IMR-90 (cell line): Measurements from ENCODE around the gene SPATA9. TPM values are rescaled to one million over a fixed set of nuclear protein-coding genes. Genes with fewer than 3 reads are reported as not detected.
A peak's percentile ranks its signal among the peaks of the same experiment; 100 is the strongest.

ENCODE experiments used
- ATAC-seq: fragments of 200-7000 bp; cut with Tn5 transposase; 2 replicates; pipeline ENCODE4 v1.9.1; 2020; ENCODE audit warnings: low read depth, mild to moderate bottlenecking, moderate library complexity
- BruUV-seq: library from RNA; stranded (reverse); fragments of 400-500 nt; replicated peaks from 2 replicates; lab custom pipeline; 2021; lab: Mats Ljungman, UMichigan
- CTCF ChIA-PET: fragments of 300-600 bp; formaldehyde crosslinking; extraction: SDS; loops from one replicate; lab custom pipeline; 2021; ENCODE audit warnings: antibody characterized with exemption; lab: Yijun Ruan, JAX
- POLR2A ChIA-PET: fragments of 300-600 bp; sonication (Branson Sonifier 250); formaldehyde crosslinking; loops from one replicate; lab custom pipeline; 2022; ENCODE audit warnings: antibody characterized with exemption; ENCODE audit not compliant: unreplicated experiment; lab: Charles Lee
- DNase-seq: peaks from one replicate; pipeline ENCODE4 v3.0.0; 2013
- H2AFZ ChIP-seq: replicated peaks from 2 replicates; pipeline ENCODE3; 2013; ENCODE audit warnings: low read length, mild to moderate bottlenecking; ENCODE audit not compliant: poor library complexity
- H2AK5ac ChIP-seq: 2 replicates; pipeline ENCODE4 v1.6.1; 2013; ENCODE audit warnings: low read depth, low read length, inconsistent platforms
- H2AK9ac ChIP-seq: replicated peaks from 2 replicates; pipeline ENCODE3; 2013; ENCODE audit warnings: mild to moderate bottlenecking, low read depth, low read length, moderate library complexity; ENCODE audit not compliant: poor library complexity
- H2BK120ac ChIP-seq: 2 replicates; pipeline ENCODE4 v1.6.1; 2013; ENCODE audit warnings: low read depth, low read length, inconsistent platforms
- H2BK15ac ChIP-seq: 3 replicates; pipeline ENCODE4 v1.6.1; 2013; ENCODE audit warnings: low read depth, low read length, inconsistent platforms
- H2BK20ac ChIP-seq: 2 replicates; pipeline ENCODE4 v1.6.1; 2013; ENCODE audit warnings: low read depth, mild to moderate bottlenecking, inconsistent platforms, low read length, moderate library complexity
- H2BK5ac ChIP-seq: 2 replicates; pipeline ENCODE4 v1.6.1; 2013; ENCODE audit warnings: mild to moderate bottlenecking, low read depth, low read length, inconsistent platforms; ENCODE audit not compliant: poor library complexity, severe bottlenecking
- H3K14ac ChIP-seq: replicated peaks from 2 replicates; pipeline ENCODE4 v1.6.1; 2013; ENCODE audit warnings: low read depth, low read length, inconsistent platforms
- H3K18ac ChIP-seq: 2 replicates; pipeline ENCODE4 v1.6.1; 2013; ENCODE audit warnings: low read depth, low read length, control low read depth
- H3K23ac ChIP-seq: 2 replicates; pipeline ENCODE4 v1.6.1; 2013; ENCODE audit warnings: low read depth, low read length, inconsistent platforms
- H3K27ac ChIP-seq: 2 replicates; pipeline ENCODE4 v1.5.1; 2013; ENCODE audit warnings: mild to moderate bottlenecking, control low read depth, low read length; ENCODE audit not compliant: insufficient read depth
- H3K27me3 ChIP-seq: 2 replicates; pipeline ENCODE4 v1.6.1; 2013; ENCODE audit warnings: low read length; ENCODE audit not compliant: control insufficient read depth, insufficient read depth
- H3K36me3 ChIP-seq: 2 replicates; pipeline ENCODE4 v1.6.1; 2013; ENCODE audit warnings: low read length, mixed read lengths; ENCODE audit not compliant: control insufficient read depth, insufficient read depth
- H3K4ac ChIP-seq: 2 replicates; pipeline ENCODE4 v1.6.1; 2013; ENCODE audit warnings: low read depth, low read length, inconsistent platforms
- H3K4me1 ChIP-seq: 2 replicates; pipeline ENCODE4 v1.6.1; 2013; ENCODE audit warnings: low read length, mixed read lengths; ENCODE audit not compliant: control insufficient read depth, insufficient read depth
- H3K4me2 ChIP-seq: 2 replicates; pipeline ENCODE4 v1.6.1; 2013; ENCODE audit warnings: low read depth, mild to moderate bottlenecking, control low read depth, low read length, moderate library complexity
- H3K4me3 ChIP-seq: 2 replicates; pipeline ENCODE4 v1.5.1; 2013; ENCODE audit warnings: low read depth, mild to moderate bottlenecking, control low read depth, low read length, moderate library complexity; ENCODE audit not compliant: insufficient read depth
- H3K56ac ChIP-seq: 2 replicates; pipeline ENCODE4 v1.6.1; 2013; ENCODE audit warnings: low read length, inconsistent platforms; ENCODE audit not compliant: insufficient read depth; ENCODE audit errors: extremely low read depth
- H3K79me1 ChIP-seq, 2 experiments: 2 replicates each; pipeline ENCODE4 v1.6.1; 2013; ENCODE audit warnings: low read length in 2 of 2, inconsistent platforms in 1 of 2, low read depth in 1 of 2
- H3K9ac ChIP-seq: 2 replicates; pipeline ENCODE4 v1.6.1; 2013; ENCODE audit warnings: low read depth, low read length, control low read depth
- H3K9me1 ChIP-seq: 2 replicates; pipeline ENCODE4 v1.6.1; 2013; ENCODE audit warnings: low read length, inconsistent platforms; ENCODE audit not compliant: insufficient read depth
- H3K9me3 ChIP-seq: 2 replicates; pipeline ENCODE4 v1.6.1; 2013; ENCODE audit warnings: low read length; ENCODE audit not compliant: control insufficient read depth, insufficient read depth
- H4K20me1 ChIP-seq: 2 replicates; pipeline ENCODE4 v1.6.1; 2013; ENCODE audit warnings: low read length, inconsistent platforms; ENCODE audit not compliant: insufficient read depth
- H4K5ac ChIP-seq: 2 replicates; pipeline ENCODE4 v1.6.1; 2013; ENCODE audit warnings: mild to moderate bottlenecking, low read depth, low read length, control low read depth
- H4K8ac ChIP-seq, 2 experiments: 2 replicates each; pipeline ENCODE4 v1.6.1; 2013; ENCODE audit warnings: low read depth in 2 of 2, low read length in 2 of 2, control low read depth in 1 of 2, inconsistent platforms in 1 of 2
- H4K91ac ChIP-seq: 2 replicates; pipeline ENCODE4 v1.6.1; 2013; ENCODE audit warnings: low read depth, low read length, inconsistent platforms; ENCODE audit not compliant: insufficient read depth
- ELK1 ChIP-seq: fragments of 150-350 bp; IDR thresholded peaks from 2 replicates; pipeline ENCODE4 v1.6.1; 2016; ENCODE audit warnings: low read depth, mild to moderate bottlenecking, low read length, moderate library complexity, borderline replicate concordance
- MAFK ChIP-seq: IDR thresholded peaks from 2 replicates; pipeline ENCODE4 v1.6.1; 2012; ENCODE audit warnings: low read depth, low read length, improper control_type of control experiment
- MXI1 ChIP-seq: IDR thresholded peaks from 2 replicates; pipeline ENCODE4 v1.6.1; 2012; ENCODE audit warnings: low read depth, mild to moderate bottlenecking, low read length, moderate library complexity, borderline replicate concordance
- NFE2L2 ChIP-seq: fragments of 150-350 bp; IDR thresholded peaks from 2 replicates; pipeline ENCODE4 v1.6.1; 2016; ENCODE audit warnings: low read depth, mild to moderate bottlenecking, low read length
- POLR2A ChIP-seq: IDR thresholded peaks from 2 replicates; pipeline ENCODE4 v1.6.1; 2012; ENCODE audit warnings: mild to moderate bottlenecking, low read depth, low read length
- RAD21 ChIP-seq: IDR thresholded peaks from 2 replicates; pipeline ENCODE4 v1.6.1; 2012; ENCODE audit warnings: low read length, improper control_type of control experiment
- RCOR1 ChIP-seq: IDR thresholded peaks from 2 replicates; pipeline ENCODE4 v1.6.1; 2012; ENCODE audit warnings: mild to moderate bottlenecking, low read length, improper control_type of control experiment; ENCODE audit not compliant: insufficient replicate concordance
- WGBS, 2 experiments: methylation state at CpG; one replicate each; pipeline versions ENCODE4 v1.1.5 to v1.1.7; 2013; ENCODE audit warnings: missing lambda C conversion rate in 2 of 2; ENCODE audit not compliant: insufficient read length in 1 of 2; ENCODE audit errors: extremely low coverage in 2 of 2; 5-methylcytosine and 5-hydroxymethylcytosine counted together
- dilution Hi-C: fragments of 300-500 bp; cut with HindIII; formaldehyde crosslinking; loops from one replicate; pipeline ENCODE4 v1.14.3; 2018; ENCODE audit warnings: low sequenced_read_pairs; ENCODE audit not compliant: unreplicated experiment
- in situ Hi-C: fragments of 300-500 bp; cut with MboI; formaldehyde crosslinking; loops from 3 replicates; pipeline ENCODE4 v1.14.3; 2019; ENCODE audit warnings: low sequenced_read_pairs, inconsistent platforms, mixed read lengths
- intact Hi-C: fragments of 100-400 bp; cut with micrococcal nuclease; formaldehyde crosslinking; loops from 2 replicates; pipeline ENCODE4 v1.10.0; 2022
- polyA plus RNA-seq, 3 experiments: library from polyadenylated mRNA; depleted of rRNA; stranded (reverse); fragments of >200 nt; gene quantifications; 2 replicates each; pipeline ENCODE4 v1.2.3, GENCODE V29; 2012; ENCODE audit warnings: low replicate concordance in 1 of 3
- total RNA-seq: library from RNA; depleted of rRNA; stranded (reverse); fragments of >200 nt; gene quantifications from 2 replicates; pipeline ENCODE4 v1.2.3, GENCODE V29; 2012
- TF ChIP-seq, protein P1 (sequence below): conservative IDR thresholded peaks from 2 replicates; pipeline ENCODE4 v1.5.1; 2012; ENCODE audit warnings: mild to moderate bottlenecking, low read depth, low read length, improper control_type of control experiment
- TF ChIP-seq, protein P2 (sequence below): fragments of 150-350 bp; IDR thresholded peaks from 2 replicates; pipeline ENCODE4 v1.6.1; 2017; ENCODE audit warnings: mild to moderate bottlenecking, antibody characterized with exemption, low read length, low read depth

Gene SPATA9
- total and polyA plus RNA-seq, 2 of the 4 experiments (the other 2 are of a cell fraction), result 0.72 to 0.86 TPM

- Histone ChIP-seq H2AK9ac (no peak overlapping the region), H4K91ac (peak overlapping the region; percentile 5), H3K9me3 (no peaks in the 10 kb centered on the region), H4K8ac (peak overlapping the region in 1 of 2 experiments; percentile 57; a peak in 2 of 4 replicates), H3K9me1 (peaks cover 7% of the 10 kb centered on the region; the same call in 1 of the 2 replicates), H2BK20ac (peak overlapping the region; percentile 16; the same call in 1 of the 2 replicates), H3K23ac (no peak overlapping the region), H3K79me1 (peaks cover 0 to 13% of the 10 kb centered on the region in 2 experiments; a peak in 2 of 4 replicates), H3K4me2 (no peak overlapping the region; the same call in 1 of the 2 replicates), H2BK5ac (peak overlapping the region; percentile 25), H2AFZ (no peak overlapping the region), H3K4me3 (no peak overlapping the region), H3K14ac (peak overlapping the region; percentile 43; the same call in 1 of the 2 replicates), H3K9ac (no peak overlapping the region), H2AK5ac (no peak overlapping the region), H3K27me3 (no peaks in the 10 kb centered on the region), H3K56ac (no peak overlapping the region), H3K4ac (peak overlapping the region; percentile 58), H2BK15ac (no peak overlapping the region), H4K20me1 (no peaks in the 10 kb centered on the region), H4K5ac (peak overlapping the region; percentile 19), H3K27ac (peak overlapping the region; percentile 52; the same call in 1 of the 2 replicates), H3K36me3 (no peaks in the 10 kb centered on the region), H3K4me1 (peaks cover 24% of the 10 kb centered on the region), H3K18ac (peak overlapping the region; percentile 7), H2BK120ac (peak overlapping the region; percentile 63)
- WGBS, 2 experiments, result no CpG with 5 or more reads among the region's 5 CpGs
- dilution Hi-C loops (no loop called here), intact Hi-C loops (no loop called here), in situ Hi-C loops (no loop called here)
- peak; percentile 63 for ATAC-seq
- peak; percentile 58 for DNase-seq
- BruUV-seq, result no TSS peak
- ChIA-PET CTCF (interaction anchor here (0.6 to 3.5 kb wide), 5 partner anchors 14 to 169 kb away, joined by 3 to 16 read pairs (median 3); partner anchors contain the start of genes ARSK and SKIC3), POLR2A (no interaction called here)
- TF ChIP-seq NFE2L2 (no peak), ELK1 (no peak), POLR2A (no peak), MXI1 (no peak), RAD21 (no peak), RCOR1 (no peak), MAFK (no peak)
- TF ChIP-seq, protein P1, sequence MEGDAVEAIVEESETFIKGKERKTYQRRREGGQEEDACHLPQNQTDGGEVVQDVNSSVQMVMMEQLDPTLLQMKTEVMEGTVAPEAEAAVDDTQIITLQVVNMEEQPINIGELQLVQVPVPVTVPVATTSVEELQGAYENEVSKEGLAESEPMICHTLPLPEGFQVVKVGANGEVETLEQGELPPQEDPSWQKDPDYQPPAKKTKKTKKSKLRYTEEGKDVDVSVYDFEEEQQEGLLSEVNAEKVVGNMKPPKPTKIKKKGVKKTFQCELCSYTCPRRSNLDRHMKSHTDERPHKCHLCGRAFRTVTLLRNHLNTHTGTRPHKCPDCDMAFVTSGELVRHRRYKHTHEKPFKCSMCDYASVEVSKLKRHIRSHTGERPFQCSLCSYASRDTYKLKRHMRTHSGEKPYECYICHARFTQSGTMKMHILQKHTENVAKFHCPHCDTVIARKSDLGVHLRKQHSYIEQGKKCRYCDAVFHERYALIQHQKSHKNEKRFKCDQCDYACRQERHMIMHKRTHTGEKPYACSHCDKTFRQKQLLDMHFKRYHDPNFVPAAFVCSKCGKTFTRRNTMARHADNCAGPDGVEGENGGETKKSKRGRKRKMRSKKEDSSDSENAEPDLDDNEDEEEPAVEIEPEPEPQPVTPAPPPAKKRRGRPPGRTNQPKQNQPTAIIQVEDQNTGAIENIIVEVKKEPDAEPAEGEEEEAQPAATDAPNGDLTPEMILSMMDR, result no peak
- TF ChIP-seq, protein P2, sequence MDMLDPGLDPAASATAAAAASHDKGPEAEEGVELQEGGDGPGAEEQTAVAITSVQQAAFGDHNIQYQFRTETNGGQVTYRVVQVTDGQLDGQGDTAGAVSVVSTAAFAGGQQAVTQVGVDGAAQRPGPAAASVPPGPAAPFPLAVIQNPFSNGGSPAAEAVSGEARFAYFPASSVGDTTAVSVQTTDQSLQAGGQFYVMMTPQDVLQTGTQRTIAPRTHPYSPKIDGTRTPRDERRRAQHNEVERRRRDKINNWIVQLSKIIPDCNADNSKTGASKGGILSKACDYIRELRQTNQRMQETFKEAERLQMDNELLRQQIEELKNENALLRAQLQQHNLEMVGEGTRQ, result no peak
Measured at GRCh38 chr5:95723632-95724369, 41.0 kb upstream of the SPATA9 start.
